Renal pelvis (tissue), 4 donors: Measurements from ENCODE around the gene PARD6A. TPM values are rescaled to one million over a fixed set of nuclear protein-coding genes. Genes with fewer than 3 reads are reported as not detected.
"Not testable (repeated sequence)": the region's sequence is repeated elsewhere in the genome, so short reads cannot be mapped to it uniquely, and the experiment has no call there.

Experiments
- DNase-seq: peaks from one replicate; pipeline ENCODE4 v3.0.0-alpha.2; 2013
- polyA plus RNA-seq, 3 donors: library from polyadenylated mRNA; unstranded; fragments of 120-200 nt; gene quantifications; one replicate each; pipeline ENCODE4 v1.2.1, GENCODE V29; 2013; ENCODE audit not compliant: insufficient read length in 3 of 3

PARD6A gene
- polyA plus RNA-seq, 3 donors, result 3.5 to 3.9 (median 3.6) TPM

- no peak for DNase-seq
Measured at GRCh38 chr16:67683767-67684166, 23.0 kb downstream of the PARD6A start.

- no peak for DNase-seq
Measured at GRCh38 chr16:67685388-67686112, 24.8 kb downstream of the PARD6A start.

GRCh38 chr16:67693517-67694285 is 32.9 kb downstream of the PARD6A start:
- not testable (repeated sequence) for DNase-seq

GRCh38 chr16:67694611-67695010 is 33.9 kb downstream of the PARD6A start:
- no peak for DNase-seq

- DNase-seq, result no peak
Measured at GRCh38 chr16:67697422-67698185, 36.8 kb downstream of the PARD6A start.

GRCh38 chr16:67699265-67699664 is 38.5 kb downstream of the PARD6A start:
- DNase-seq, result no peak

- DNase-seq, result no peak
Measured at GRCh38 chr16:67701420-67701819, 40.7 kb downstream of the PARD6A start.

- no peak for DNase-seq
Measured at GRCh38 chr16:67702130-67702529, 41.4 kb downstream of the PARD6A start.

GRCh38 chr16:67703626-67704025 is 42.9 kb downstream of the PARD6A start:
- DNase-seq, result no peak

- DNase-seq, result no peak
Measured at GRCh38 chr16:67704110-67704509, 43.4 kb downstream of the PARD6A start.

GRCh38 chr16:67707210-67707609 is 46.5 kb downstream of the PARD6A start:
- DNase-seq, result no peak

GRCh38 chr16:67707790-67708189 is 47.0 kb downstream of the PARD6A start:
- DNase-seq, result no peak

GRCh38 chr16:67708368-67708771 is 47.6 kb downstream of the PARD6A start:
- DNase-seq, result no peak

- no peak for DNase-seq
Measured at GRCh38 chr16:67709050-67709449, 48.3 kb downstream of the PARD6A start.

GRCh38 chr16:67710607-67711006 is 49.8 kb downstream of the PARD6A start:
- DNase-seq, result no peak

Other genes with a start within 250 kb of the PARD6A start
- gene ZDHHC1, start 244.5 kb upstream of the PARD6A start, polyA plus RNA-seq, result 10 to 100 TPM; 14.7 to 18.3 (median 15.4) TPM
- gene HSD11B2, start 229.8 kb upstream of the PARD6A start, polyA plus RNA-seq, result 10 to 100 TPM; 44.9 to 77.6 (median 57.3) TPM
- gene ATP6V0D1, start 179.8 kb upstream of the PARD6A start, polyA plus RNA-seq, result 100 to 1,000 TPM in 1 of 3 donors, 10 to 100 TPM in 2; 81.3 to 100 (median 90.2) TPM
- under 1 TPM in 2 of 3 donors, not detected in 1; 0.40 to 0.91 TPM for gene AGRP, start 177.4 kb upstream of the PARD6A start, polyA plus RNA-seq
- 100 to 1,000 TPM; 135 to 155 (median 147) TPM for gene RIPOR1, start 132.1 kb upstream of the PARD6A start, polyA plus RNA-seq
- gene CTCF, start 98.4 kb upstream of the PARD6A start, polyA plus RNA-seq, result 10 to 100 TPM; 71.9 to 78.4 (median 75.6) TPM
- gene CARMIL2, start 15.8 kb upstream of the PARD6A start, polyA plus RNA-seq, result 1 to 10 TPM in 2 of 3 donors, under 1 TPM in 1; 0.95 to 2.1 (median 1.3) TPM
- gene ACD, start 700 bp upstream of the PARD6A start, polyA plus RNA-seq, result 10 to 100 TPM; 23.7 to 31.6 (median 26.6) TPM
- 10 to 100 TPM; 26.7 to 36.6 (median 29.2) TPM for gene ENKD1, start 5.8 kb downstream of the PARD6A start, polyA plus RNA-seq
- gene C16orf86, start 5.9 kb downstream of the PARD6A start, polyA plus RNA-seq, result 1 to 10 TPM; 4.2 to 5.0 (median 4.8) TPM
- 10 to 100 TPM; 23.6 to 26.2 (median 24.6) TPM for gene GFOD2, start 58.4 kb downstream of the PARD6A start, polyA plus RNA-seq
- gene RANBP10, start 145.6 kb downstream of the PARD6A start, polyA plus RNA-seq, result 10 to 100 TPM; 24.4 to 31.6 (median 30.9) TPM
- 1 to 10 TPM; 6.9 to 9.9 (median 8.9) TPM for gene TSNAXIP1, start 145.9 kb downstream of the PARD6A start, polyA plus RNA-seq
- 10 to 100 TPM; 30.9 to 39.5 (median 33.4) TPM for gene THAP11, start 181.4 kb downstream of the PARD6A start, polyA plus RNA-seq
- 100 to 1,000 TPM; 122 to 133 (median 127) TPM for gene NUTF2, start 186.0 kb downstream of the PARD6A start, polyA plus RNA-seq
- 10 to 100 TPM; 52.1 to 59.4 (median 57.7) TPM for gene CENPT, start 186.7 kb downstream of the PARD6A start, polyA plus RNA-seq
- gene EDC4, start 212.1 kb downstream of the PARD6A start, polyA plus RNA-seq, result 10 to 100 TPM; 91.3 to 99.6 (median 95.2) TPM
- gene NRN1L, start 223.9 kb downstream of the PARD6A start, polyA plus RNA-seq, result 1 to 10 TPM in 1 of 3 donors, under 1 TPM in 2; 0.51 to 1.8 (median 0.98) TPM
- gene PSKH1, start 232.3 kb downstream of the PARD6A start, polyA plus RNA-seq, result 10 to 100 TPM; 38.0 to 42.6 (median 41.5) TPM